Vagina (tissue), 2 donors: ENCODE results near the gene FAM124A. TPM values are rescaled to one million over a fixed set of nuclear protein-coding genes. Genes with fewer than 3 reads are reported as not detected.

Experiments used
- DNase-seq, 2 donors: peaks; one replicate each; pipeline ENCODE4 v3.0.0-alpha.2; 2017; ENCODE audit errors: extremely low spot score in 2 of 2
- H3K27ac ChIP-seq: fragments of 200-600 bp; sonication (generic); one replicate; pipeline ENCODE4 v1.5.1; 2019
- H3K27me3 ChIP-seq: fragments of 200-600 bp; sonication (generic); one replicate; pipeline ENCODE4 v1.5.1; 2019
- H3K36me3 ChIP-seq, 2 donors: fragments of 200-600 bp; sonication (generic); one replicate each; pipeline ENCODE4 v1.5.1; 2017 to 2019
- H3K4me1 ChIP-seq: fragments of 200-600 bp; sonication (generic); one replicate; pipeline ENCODE4 v1.5.1; 2019
- H3K4me3 ChIP-seq, 2 donors: fragments of 200-600 bp; sonication (generic); 1 replicate in 1 of 2; 2 replicates in 1 of 2; pipeline ENCODE4 v1.5.1; 2016 to 2019
- H3K9me3 ChIP-seq: fragments of 200-600 bp; sonication (generic); one replicate; pipeline ENCODE4 v1.5.1; 2019
- CTCF ChIP-seq, 3 experiments: fragments of 450-650 bp in 2 of 3; fragments of 200-600 bp in 1 of 3; sonication (generic) in 1 of 3; IDR thresholded peaks; one replicate each; pipeline ENCODE4 v1.5.1; 2017 to 2019; ENCODE audit warnings: antibody characterized with exemption in 3 of 3, mild to moderate bottlenecking in 2 of 3, moderate library complexity in 2 of 3
- POLR2A ChIP-seq, 2 donors: fragments of 450-650 bp; IDR thresholded peaks; one replicate each; pipeline ENCODE4 v1.6.1; 2017; ENCODE audit warnings: antibody characterized with exemption in 2 of 2, mild to moderate bottlenecking in 2 of 2, moderate library complexity in 2 of 2
- POLR2AphosphoS5 ChIP-seq, 2 donors: sonication (generic); formaldehyde crosslinking; IDR thresholded peaks; one replicate each; pipeline ENCODE4 v1.9.0; 2017; ENCODE audit warnings: antibody characterized with exemption in 2 of 2, mild to moderate bottlenecking in 2 of 2, low read depth in 1 of 2; ENCODE audit not compliant: insufficient read depth in 1 of 2
- intact Hi-C: fragments of 100-400 bp; cut with DNase I; formaldehyde crosslinking; loops from one replicate; pipeline ENCODE4 v1.15.1; 2023
- total RNA-seq: library from RNA; depleted of rRNA; stranded (reverse); fragments of >200 nt; gene quantifications from one replicate; pipeline ENCODE4 v1.2.3, GENCODE V29; 2016

FAM124A gene
- total RNA-seq, 1 donor from 2014 or later, result 5.4 TPM

DNA sequence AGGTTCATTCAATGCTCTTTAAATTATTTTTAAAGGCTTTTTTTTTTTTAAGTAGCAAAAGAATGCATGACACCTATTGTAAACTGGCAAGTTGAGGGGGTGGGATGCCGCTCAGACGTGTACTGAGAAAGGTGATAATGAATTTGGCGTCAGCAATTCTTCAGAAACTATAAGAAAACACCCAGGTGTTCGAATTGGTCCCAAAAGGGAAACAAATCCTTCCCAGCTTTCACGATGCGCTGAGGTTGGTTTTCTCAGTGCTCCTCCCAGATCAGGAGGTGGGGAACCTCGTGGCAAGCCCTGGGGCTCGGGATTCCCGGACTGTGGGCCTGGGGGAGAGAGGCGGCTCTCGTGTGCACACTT, 543 bp upstream of the FAM124A start:
- Histone ChIP-seq H3K4me3 (peak overlapping the region; percentile 54 to 85), H3K9me3 (no peaks in the 10 kb centered on the region), H3K27me3 (no peaks in the 10 kb centered on the region), H3K27ac (no peak overlapping the region), H3K4me1 (peaks cover 6% of the 10 kb centered on the region), H3K36me3 (no peaks in the 10 kb centered on the region)
- DNase-seq, result no peak
- TF ChIP-seq CTCF (IDR thresholded peaks at IDR 0.05) (no peak), POLR2AphosphoS5 (IDR thresholded peaks at IDR 0.05; ENCODE audit: insufficient read depth in 1 of 2, low read depth in 1 of 2) (peak in 1 of 2 donors; percentile 12)
- intact Hi-C loops, result no loop called here

- TF ChIP-seq CTCF (IDR thresholded peaks at IDR 0.05), result no peak
- TF ChIP-seq POLR2AphosphoS5 (IDR thresholded peaks at IDR 0.05; ENCODE audit: insufficient read depth in 1 of 2, low read depth in 1 of 2), result no peak
- no peak for TF ChIP-seq POLR2A (IDR thresholded peaks at IDR 0.05)
- intact Hi-C loops, result no loop called here
- Histone ChIP-seq H3K27me3 (no peaks in the 10 kb centered on the region), H3K9me3 (no peaks in the 10 kb centered on the region), H3K27ac (no peak overlapping the region), H3K4me3 (peak overlapping the region; percentile 54 to 85), H3K4me1 (peaks cover 6% of the 10 kb centered on the region), H3K36me3 (no peaks in the 10 kb centered on the region)
- no peak for DNase-seq
Measured at GRCh38 chr13:51222686-51223559, 725 bp downstream of the FAM124A start.

DNA sequence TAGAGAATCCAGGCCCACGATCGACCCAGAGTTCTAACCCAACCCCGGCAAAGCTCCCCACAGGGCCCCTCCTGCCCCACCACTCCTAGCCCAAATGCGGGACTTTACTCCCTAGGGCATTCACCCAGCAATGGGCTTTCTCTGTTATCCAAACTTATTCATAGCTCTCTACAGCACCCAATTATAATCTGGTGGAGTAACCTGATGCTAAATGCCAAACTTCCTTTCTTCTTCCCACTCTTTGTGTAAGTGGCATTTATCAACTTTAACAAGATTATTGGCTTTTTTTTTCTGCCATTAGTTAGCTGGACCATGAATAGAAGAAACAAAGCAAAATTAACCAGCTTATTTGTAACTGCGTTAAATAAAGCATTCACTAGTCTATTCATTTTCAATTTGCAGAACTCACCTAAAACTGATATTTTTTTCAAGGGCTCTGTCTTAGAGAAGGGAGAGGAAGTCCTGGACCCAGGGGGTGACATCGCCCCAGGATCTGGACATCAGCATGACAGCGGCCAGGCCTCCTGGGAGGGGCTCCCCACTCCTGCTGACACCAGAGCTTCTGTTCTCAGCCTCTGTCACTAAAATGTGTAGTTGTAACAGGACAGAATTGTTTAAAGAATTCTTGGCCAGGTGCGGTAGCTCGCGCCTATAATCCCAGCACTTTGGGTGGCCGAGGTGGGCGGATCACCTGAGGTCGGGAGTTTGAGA, 1.5 kb downstream of the FAM124A start:
- Histone ChIP-seq H3K27me3 (no peaks in the 10 kb centered on the region), H3K36me3 (no peaks in the 10 kb centered on the region), H3K27ac (no peak overlapping the region), H3K9me3 (no peaks in the 10 kb centered on the region), H3K4me3 (peak overlapping the region; percentile 54 to 85), H3K4me1 (peaks cover 6% of the 10 kb centered on the region)
- intact Hi-C loops, result no loop called here
- no peak for TF ChIP-seq CTCF (IDR thresholded peaks at IDR 0.05)
- TF ChIP-seq POLR2AphosphoS5 (IDR thresholded peaks at IDR 0.05; ENCODE audit: insufficient read depth in 1 of 2, low read depth in 1 of 2), result no peak
- no peak for TF ChIP-seq POLR2A (IDR thresholded peaks at IDR 0.05)
- DNase-seq, result no peak

DNA sequence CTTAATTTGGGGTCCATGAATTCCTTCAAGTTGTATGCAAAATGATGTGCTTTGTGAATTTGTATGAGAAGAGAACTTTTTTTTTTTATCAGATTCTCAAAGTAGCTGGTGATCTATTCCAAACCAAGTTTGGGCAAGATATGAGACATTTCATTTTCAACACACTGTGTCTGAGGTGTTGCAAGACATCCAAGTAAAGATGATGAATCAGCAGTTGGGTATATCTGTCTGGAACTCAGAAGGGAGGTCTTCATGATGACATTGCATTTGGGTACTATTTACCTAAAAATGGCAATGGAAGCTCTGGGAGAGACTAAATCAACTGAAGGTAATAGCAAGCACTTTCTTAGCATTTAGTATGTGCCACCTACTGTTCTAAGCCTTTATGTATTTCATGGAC, 2.8 kb downstream of the FAM124A start:
- Histone ChIP-seq H3K27ac (no peak overlapping the region), H3K27me3 (no peaks in the 10 kb centered on the region), H3K4me3 (no peak overlapping the region), H3K36me3 (no peaks in the 10 kb centered on the region), H3K4me1 (peaks cover 6% of the 10 kb centered on the region), H3K9me3 (no peaks in the 10 kb centered on the region)
- intact Hi-C loops, result no loop called here
- DNase-seq, result no peak
- TF ChIP-seq POLR2AphosphoS5 (IDR thresholded peaks at IDR 0.05; ENCODE audit: insufficient read depth in 1 of 2, low read depth in 1 of 2) (no peak), CTCF (IDR thresholded peaks at IDR 0.05) (no peak), POLR2A (IDR thresholded peaks at IDR 0.05) (no peak)

DNA sequence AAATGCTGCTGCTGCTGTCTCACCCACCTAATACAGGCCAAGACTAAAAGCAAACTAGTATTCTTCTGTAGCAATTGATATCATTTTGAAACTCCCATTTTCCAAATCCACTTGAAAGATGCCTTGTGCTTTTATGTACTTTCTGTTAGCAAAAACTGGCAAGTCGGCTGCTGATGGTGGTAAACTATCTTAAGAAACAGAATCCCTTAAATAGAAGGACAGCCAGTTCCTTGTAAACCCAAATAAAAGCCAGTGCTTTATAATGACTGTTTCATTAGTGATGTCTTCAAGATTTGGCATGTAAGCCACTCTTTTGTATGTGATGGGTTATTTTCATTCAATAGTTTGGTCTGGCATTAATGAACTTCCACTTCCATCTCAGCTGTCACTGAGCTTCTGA, 5.2 kb downstream of the FAM124A start:
- no peaks in the 10 kb centered on the region for H3K9me3 ChIP-seq
- TF ChIP-seq POLR2AphosphoS5 (IDR thresholded peaks at IDR 0.05; ENCODE audit: insufficient read depth in 1 of 2, low read depth in 1 of 2), result no peak
- no peak for TF ChIP-seq POLR2A (IDR thresholded peaks at IDR 0.05)
- TF ChIP-seq CTCF (IDR thresholded peaks at IDR 0.05), result no peak
- intact Hi-C loops, result no loop called here
- H3K27me3 ChIP-seq, result no peaks in the 10 kb centered on the region
- no peaks in the 10 kb centered on the region for H3K36me3 ChIP-seq
- no peak for DNase-seq
- no peak overlapping the region for H3K4me3 ChIP-seq
- no peak overlapping the region for H3K27ac ChIP-seq
- H3K4me1 ChIP-seq, result no peaks in the 10 kb centered on the region
